DOHH2 (cell line): Measurements from ENCODE around the gene CDX1.

ENCODE experiments used
- CTCF ChIP-seq: fragments of 200-600 bp; sonication (generic); IDR thresholded peaks from one replicate; pipeline ENCODE4 v1.5.1; 2014; ENCODE audit warnings: antibody characterized with exemption, mild to moderate bottlenecking, low read depth, low read length; ENCODE audit not compliant: poor library complexity, severe bottlenecking
- EZH2phosphoT487 ChIP-seq: fragments of 200-600 bp; sonication (generic); IDR thresholded peaks from 2 replicates; pipeline ENCODE4 v1.6.1; 2017; ENCODE audit warnings: borderline replicate concordance, mild to moderate bottlenecking, antibody characterized with exemption, low read length, moderate library complexity, mixed read lengths

- TF ChIP-seq CTCF, result no peak
- no peak for TF ChIP-seq EZH2phosphoT487
Measured at GRCh38 chr5:150179019-150179620, 12.5 kb downstream of the CDX1 start.
